K562 (cell line): ENCODE data around the gene SLC25A5. TPM values are rescaled to one million over a fixed set of nuclear protein-coding genes. Genes with fewer than 3 reads are reported as not detected.

ENCODE experiments used
- ARID1B ChIP-seq: fragments of 450-650 bp; IDR thresholded peaks from 2 replicates; pipeline ENCODE4 v1.6.1; 2016; ENCODE audit warnings: antibody characterized with exemption, mild to moderate bottlenecking, inconsistent platforms
- ATF1 ChIP-seq, 2 experiments: fragments of 450-650 bp in 1 of 2; IDR thresholded peaks; 2 replicates each; pipeline ENCODE4 v1.6.1; 2016; ENCODE audit warnings: missing compliant biosample characterization in 1 of 2, missing genetic modification characterization in 1 of 2
- ATF3 ChIP-seq, 2 experiments: fragments of 450-650 bp in 1 of 2; sonication (generic) in 1 of 2; formaldehyde crosslinking in 1 of 2; IDR thresholded peaks in 1 of 2; conservative IDR thresholded peaks in 1 of 2; 2 replicates each; pipeline versions ENCODE4 v1.6.1 to v1.8.1; 2016 to 2023; ENCODE audit warnings: mild to moderate bottlenecking in 2 of 2, moderate library complexity in 2 of 2, inconsistent platforms in 1 of 2, missing genetic modification reagents in 1 of 2
- CREM ChIP-seq: IDR thresholded peaks from 2 replicates; pipeline ENCODE4 v1.6.1; 2014; ENCODE audit warnings: antibody characterized with exemption, low read depth
- CXXC5 ChIP-seq: fragments of 250-450 bp; sonication (Bioruptor Pico); IDR thresholded peaks from 2 replicates; pipeline ENCODE4 v1.8.0; 2022; ENCODE audit warnings: inconsistent platforms, mild to moderate bottlenecking, moderate library complexity
- DNMT1 ChIP-seq: fragments of 450-650 bp; IDR thresholded peaks from 2 replicates; pipeline ENCODE4 v1.6.1; 2016; ENCODE audit warnings: antibody characterized with exemption, mild to moderate bottlenecking
- DPF2 ChIP-seq: fragments of 450-650 bp; IDR thresholded peaks from 2 replicates; pipeline ENCODE4 v1.6.1; 2016
- EP300 ChIP-seq: IDR thresholded peaks from 2 replicates; pipeline ENCODE4 v1.6.1; 2012; ENCODE audit warnings: low read length, improper control_type of control experiment
- ETV1 ChIP-seq: fragments of 450-650 bp; conservative IDR thresholded peaks from 2 replicates; pipeline ENCODE4 v1.6.1; 2016; ENCODE audit warnings: missing genetic modification characterization, control low read depth, low read depth, missing compliant biosample characterization
- HES1 ChIP-seq: fragments of 450-650 bp; IDR thresholded peaks from 2 replicates; pipeline ENCODE4 v1.6.1; 2016; ENCODE audit warnings: low read depth, mild to moderate bottlenecking, moderate library complexity
- MAFK ChIP-seq: IDR thresholded peaks from 2 replicates; pipeline ENCODE4 v1.6.1; 2011; ENCODE audit warnings: low read length, improper control_type of control experiment
- MNT ChIP-seq, 2 experiments: fragments of 450-650 bp; conservative IDR thresholded peaks; 2 replicates each; pipeline ENCODE4 v1.6.1; 2017; ENCODE audit warnings: mild to moderate bottlenecking in 2 of 2, moderate library complexity in 2 of 2
- MTA2 ChIP-seq: fragments of 450-650 bp; IDR thresholded peaks from 2 replicates; pipeline ENCODE4 v1.6.1; 2016; ENCODE audit warnings: low read depth
- NCOR1 ChIP-seq: fragments of 450-650 bp; IDR thresholded peaks from 2 replicates; pipeline ENCODE4 v1.6.1; 2016; ENCODE audit warnings: mild to moderate bottlenecking, moderate library complexity
- NEUROD1 ChIP-seq: fragments of 150-350 bp; IDR thresholded peaks from 2 replicates; pipeline ENCODE4 v1.6.1; 2014; ENCODE audit warnings: borderline replicate concordance, low read length, low read depth; ENCODE audit not compliant: partially characterized antibody
- NR2C1 ChIP-seq, 2 experiments: fragments of 450-650 bp; IDR thresholded peaks; 2 replicates each; pipeline ENCODE4 v1.6.1; 2017; ENCODE audit warnings: mild to moderate bottlenecking in 2 of 2, antibody characterized with exemption in 1 of 2, inconsistent platforms in 1 of 2, missing compliant biosample characterization in 1 of 2, missing genetic modification characterization in 1 of 2
- NR2C2 ChIP-seq, 2 experiments: fragments of 200-800 bp in 1 of 2; sonication (Bioruptor generic) in 1 of 2; sonication (generic) in 1 of 2; formaldehyde crosslinking in 1 of 2; IDR thresholded peaks; 2 replicates each; pipeline versions ENCODE4 v1.6.1 to v1.8.0; 2016 to 2022; ENCODE audit warnings: mild to moderate bottlenecking in 1 of 2, missing compliant biosample characterization in 1 of 2, missing genetic modification characterization in 1 of 2, missing genetic modification reagents in 1 of 2
- NR2F6 ChIP-seq: fragments of 450-650 bp; formaldehyde crosslinking; IDR thresholded peaks from 2 replicates; pipeline ENCODE4 v1.4.0; 2020; ENCODE audit warnings: mild to moderate bottlenecking
- PURB ChIP-seq: sonication (generic); formaldehyde crosslinking; IDR thresholded peaks from 2 replicates; pipeline ENCODE4 v1.9.0; 2021; ENCODE audit warnings: low read depth, mild to moderate bottlenecking, missing genetic modification reagents
- RCOR1 ChIP-seq, 2 experiments: IDR thresholded peaks; 2 replicates each; pipeline ENCODE4 v1.6.1; 2012; ENCODE audit warnings: low read depth in 2 of 2, low read length in 2 of 2, borderline replicate concordance in 1 of 2, improper control_type of control experiment in 1 of 2
- SMAD4 ChIP-seq: fragments of 250-450 bp; sonication (Bioruptor Pico); conservative IDR thresholded peaks from 2 replicates; pipeline ENCODE4 v1.8.0; 2021; ENCODE audit warnings: inconsistent platforms, mild to moderate bottlenecking, moderate library complexity
- SMARCA4 ChIP-seq: fragments of 450-650 bp; IDR thresholded peaks from 2 replicates; pipeline ENCODE4 v1.6.1; 2016
- TAF9B ChIP-seq: fragments of 450-650 bp; IDR thresholded peaks from 2 replicates; pipeline ENCODE4 v1.6.1; 2018; ENCODE audit warnings: mild to moderate bottlenecking; ENCODE audit not compliant: partially characterized antibody
- ZNF280B ChIP-seq: fragments of 250-450 bp; sonication (Bioruptor Pico); IDR thresholded peaks from 2 replicates; pipeline ENCODE4 v1.5.1; 2021; ENCODE audit warnings: mild to moderate bottlenecking
- ZNF311 ChIP-seq: fragments of 250-450 bp; sonication (Bioruptor Pico); IDR thresholded peaks from 2 replicates; pipeline ENCODE4 v1.4.0; 2020; ENCODE audit warnings: mild to moderate bottlenecking, moderate library complexity
- polyA plus RNA-seq, 8 experiments: library from polyadenylated mRNA; depleted of rRNA in 4 of 8; stranded (reverse) in 5 of 8; unstranded in 3 of 8; fragments of >200 nt; fragmentation: Nextera tagmentation in 2 of 8; fragmentation: Illumina TruSeq in 1 of 8; extraction: Ambion mirVana in 2 of 8; extraction: Trizol in 1 of 8; gene quantifications; 2 replicates each; pipeline versions ENCODE4 v1.2.1 to v1.2.3, GENCODE V29; 2011 to 2014; ENCODE audit warnings: inconsistent platforms in 1 of 8, missing spikeins in 1 of 8
- total RNA-seq, 7 experiments: library from RNA; depleted of rRNA in 6 of 7; stranded (reverse); fragments of >200 nt in 6 of 7; fragmentation: Illumina TruSeq in 2 of 7; extraction: Trizol in 2 of 7; gene quantifications; 2 replicates each; pipeline versions ENCODE4 v1.2.1 to v1.2.3, GENCODE V29; 2011 to 2021; ENCODE audit warnings: low replicate concordance in 1 of 7

The SLC25A5 gene
- total and polyA plus RNA-seq, 9 of the 15 experiments (the other 6 are each of a cell fraction or from before 2014, with no cell fraction given) = 470 to 5,247 (median 596) TPM

DNA sequence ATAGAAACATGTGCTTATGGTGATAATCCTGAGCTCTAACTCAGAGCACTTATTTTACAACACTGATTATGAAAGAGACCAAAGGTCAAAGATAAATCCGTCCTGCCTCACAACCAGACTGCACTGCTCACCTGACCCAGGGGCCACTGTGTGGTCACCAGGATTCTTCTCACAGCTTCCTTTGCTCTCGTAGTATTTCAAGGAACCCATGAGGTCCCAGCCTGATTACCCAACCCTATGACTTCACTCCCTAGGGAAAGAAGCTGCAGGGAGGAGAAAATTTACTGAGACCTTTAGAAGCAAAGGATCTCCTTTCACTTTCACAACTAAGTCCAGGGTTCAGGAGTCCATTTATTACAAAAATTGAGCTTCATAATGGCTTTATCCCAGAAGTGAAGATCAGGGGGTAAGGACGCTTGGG, 9.6 kb downstream of the SLC25A5 start (continued):
- TF ChIP-seq TAF9B (no peak), DNMT1 (no peak), ZNF311 (no peak), CXXC5 (CRISPR knock-in tag) (peak; percentile 33; the same call in 1 of the 2 replicates), HES1 (peak; percentile 70), ETV1 (tag) (no peak), MAFK (no peak), ATF3 (IDR thresholded peaks at IDR 0.05) (peak; percentile 66), ATF3 (CRISPR knock-in tag; conservative IDR thresholded peaks at IDR 0.05) (no peak), NCOR1 (peak; percentile 71), SMAD4 (CRISPR knock-in tag) (peak; percentile 77), NR2F6 (CRISPR knock-in tag) (0 out of 2 replicates have a peak, but pooled peaks have one; percentile 12), RCOR1 (IDR thresholded peaks at IDR 0.05; ENCODE audit: borderline replicate concordance in 1 of 2, low read depth in 2 of 2, low read length in 2 of 2) (peak; percentile 90 to 98), CREM (0 out of 2 replicates have a peak, but pooled peaks have one; percentile 28), MNT (conservative IDR thresholded peaks at IDR 0.05) (peak in 1 of 2 experiments; percentile 45; a peak in 1 of 4 replicates), MTA2 (peak; percentile 57), ARID1B (peak; percentile 79), ZNF280B (CRISPR knock-in tag) (no peak), NR2C1 (IDR thresholded peaks at IDR 0.05) (peak; percentile 59; the same call in 1 of the 2 replicates), NR2C1 (tag; IDR thresholded peaks at IDR 0.05) (peak; percentile 76), NR2C2 (CRISPR knock-in tag; IDR thresholded peaks at IDR 0.05) (no peak), NR2C2 (tag; IDR thresholded peaks at IDR 0.05) (peak; percentile 82), SMARCA4 (peak; percentile 50; the same call in 1 of the 2 replicates), EP300 (peak; percentile 36; the same call in 1 of the 2 replicates), DPF2 (peak; percentile 64), ATF1 (CRISPR knock-in tag; IDR thresholded peaks at IDR 0.05) (no peak), ATF1 (tag; IDR thresholded peaks at IDR 0.05) (0 out of 2 replicates have a peak, but pooled peaks have one; percentile 10), NEUROD1 (no peak), PURB (no peak)
